Right ventricle myocardium superior (tissue), 1 donor: ENCODE data around the gene CD58. TPM values are rescaled to one million over a fixed set of nuclear protein-coding genes. Genes with fewer than 3 reads are reported as not detected.
A peak's percentile ranks its signal among the peaks of the same experiment; 100 is the strongest.

ENCODE experiments used
- ATAC-seq: fragments of 200-7000 bp; cut with Tn5 transposase; one replicate; pipeline ENCODE4 v1.9.1; 2020; ENCODE audit warnings: mild to moderate bottlenecking; ENCODE audit not compliant: poor library complexity
- DNase-seq: peaks from one replicate; pipeline ENCODE4 v3.0.0-alpha.2; 2020
- intact Hi-C: fragments of 100-400 bp; cut with DNase I; formaldehyde crosslinking; loops from one replicate; pipeline ENCODE4 v1.11.2; 2022
- total RNA-seq: library from RNA; stranded (reverse); fragmentation: NEBNext Ultra II Directional; extraction: Animal tissue kit (Norgen Biotek cat#: 25700); gene quantifications from one replicate; pipeline ENCODE4 v1.2.1, GENCODE V29; 2021
- donor health status: DM: no; HTN: yes; CAD: no; lungs with severe emphysema.

CD58 gene
- total RNA-seq, 1 donor from 2014 or later, result 31.3 TPM

DNA sequence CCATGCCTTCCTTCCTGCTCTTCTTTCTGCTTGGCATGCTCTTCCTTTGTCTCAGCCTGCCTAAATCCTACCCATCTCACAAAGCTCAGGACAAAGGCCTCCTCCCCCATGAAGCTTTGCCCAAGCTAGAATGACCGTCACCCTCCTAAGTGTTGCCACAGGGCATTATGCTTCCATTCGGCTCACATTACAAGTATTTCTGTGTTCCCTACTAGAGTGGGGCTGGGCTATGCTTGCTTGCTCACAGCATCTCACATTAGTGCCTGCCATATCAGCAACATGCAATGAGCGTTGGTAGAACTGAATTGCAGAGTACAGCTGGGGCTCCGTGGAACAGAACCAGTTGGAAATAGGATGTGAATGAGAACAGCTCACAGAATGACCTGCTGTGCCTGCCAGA, 82.8 kb downstream of the CD58 start:
- intact Hi-C loops, result loop anchor here (5.0 kb wide), 2 partner anchors 126 to 356 kb away; no protein-coding TSS in a partner anchor
- DNase-seq, result no peak
- no peak for ATAC-seq

DNA sequence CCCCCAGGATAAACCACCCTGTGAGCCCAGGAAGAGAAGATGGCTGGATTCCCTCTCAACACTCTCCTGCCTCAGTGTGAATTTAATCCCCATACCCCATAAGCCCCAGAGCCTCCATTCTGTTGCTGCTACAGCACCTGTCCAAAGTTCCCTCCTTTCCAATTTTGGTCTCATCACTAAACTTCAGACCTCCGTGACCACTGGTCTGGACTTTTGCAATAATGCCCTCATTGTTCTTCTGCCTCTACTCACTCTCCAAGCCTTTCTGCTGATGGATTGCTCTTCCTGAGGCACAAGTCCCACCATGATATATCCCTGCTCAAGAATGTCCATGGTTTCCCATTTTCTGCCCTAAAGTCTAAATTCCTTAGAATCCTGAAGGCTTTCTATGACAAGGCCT, 83.2 kb downstream of the CD58 start:
- intact Hi-C loops, result loop anchor here (5.0 kb wide), 2 partner anchors 125 to 355 kb away; no protein-coding TSS in a partner anchor
- DNase-seq (no peak), ATAC-seq (no peak)

DNA sequence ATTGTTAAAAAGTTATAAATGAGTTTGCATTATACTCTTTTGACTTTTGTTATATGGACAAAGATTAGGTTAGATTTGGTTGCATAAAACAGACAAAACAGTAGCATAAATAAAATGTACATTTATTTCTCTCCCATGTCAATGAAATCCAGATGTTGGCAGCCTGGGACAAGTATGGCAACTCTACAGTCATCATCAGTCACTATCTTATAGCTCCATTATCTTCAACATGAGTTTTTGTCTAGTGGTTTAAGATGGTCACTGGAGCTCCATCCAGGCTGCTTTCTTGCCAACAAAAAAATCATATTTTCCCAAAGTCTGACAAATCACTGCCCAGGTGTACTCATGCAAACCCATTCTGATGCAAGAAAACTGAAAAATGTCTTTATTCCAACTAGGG, 83.8 kb downstream of the CD58 start:
- intact Hi-C loops, result loop anchor here (5.0 kb wide), 2 partner anchors 125 to 355 kb away; no protein-coding TSS in a partner anchor
- ATAC-seq (no peak), DNase-seq (no peak)

DNA sequence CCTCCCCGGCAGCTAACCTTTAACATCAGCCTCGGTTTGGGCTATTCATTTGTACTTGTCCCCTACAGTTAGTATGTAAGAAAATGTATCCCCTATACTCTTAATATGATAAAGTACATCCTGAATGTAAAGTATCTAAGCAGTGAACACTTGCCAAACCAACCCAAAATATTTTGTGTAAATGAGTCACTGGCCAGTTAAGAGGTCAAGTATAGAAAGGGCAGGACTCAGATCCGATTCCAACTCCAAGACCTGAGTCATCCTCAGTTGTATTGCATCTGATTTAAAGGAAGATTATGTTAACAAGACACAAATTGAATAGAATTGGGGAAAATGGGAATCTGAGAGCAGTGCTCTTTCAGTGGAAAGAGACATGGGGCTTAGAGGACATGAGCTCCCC, 84.4 kb downstream of the CD58 start:
- intact Hi-C loops, result loop anchor here (5.0 kb wide), 2 partner anchors 124 to 354 kb away; no protein-coding TSS in a partner anchor
- DNase-seq, result no peak
- ATAC-seq, result no peak

DNA sequence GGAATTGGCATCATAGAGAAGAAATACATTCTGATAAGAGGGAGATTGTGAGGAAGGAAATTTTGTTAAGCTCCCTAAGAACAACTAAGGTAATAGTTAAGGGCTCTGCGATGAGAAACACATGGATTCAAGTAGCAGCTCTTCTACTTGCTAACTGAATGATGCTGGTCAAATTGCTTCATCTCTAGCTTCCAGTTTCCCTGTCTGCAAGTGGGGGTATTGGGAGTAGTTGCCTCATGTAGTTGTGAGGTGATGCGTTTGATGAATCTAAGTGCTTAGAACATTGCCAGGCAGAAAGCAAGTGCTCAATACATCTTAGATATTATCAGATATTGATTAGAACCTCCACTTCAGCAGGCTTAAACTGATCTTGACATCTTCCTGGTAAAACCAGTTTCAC, 84.8 kb downstream of the CD58 start:
- DNase-seq (no peak), ATAC-seq (no peak)
- intact Hi-C loops, result loop anchor here (2.0 to 5.0 kb wide), 3 partner anchors 124 to 354 kb away; no protein-coding TSS in a partner anchor

DNA sequence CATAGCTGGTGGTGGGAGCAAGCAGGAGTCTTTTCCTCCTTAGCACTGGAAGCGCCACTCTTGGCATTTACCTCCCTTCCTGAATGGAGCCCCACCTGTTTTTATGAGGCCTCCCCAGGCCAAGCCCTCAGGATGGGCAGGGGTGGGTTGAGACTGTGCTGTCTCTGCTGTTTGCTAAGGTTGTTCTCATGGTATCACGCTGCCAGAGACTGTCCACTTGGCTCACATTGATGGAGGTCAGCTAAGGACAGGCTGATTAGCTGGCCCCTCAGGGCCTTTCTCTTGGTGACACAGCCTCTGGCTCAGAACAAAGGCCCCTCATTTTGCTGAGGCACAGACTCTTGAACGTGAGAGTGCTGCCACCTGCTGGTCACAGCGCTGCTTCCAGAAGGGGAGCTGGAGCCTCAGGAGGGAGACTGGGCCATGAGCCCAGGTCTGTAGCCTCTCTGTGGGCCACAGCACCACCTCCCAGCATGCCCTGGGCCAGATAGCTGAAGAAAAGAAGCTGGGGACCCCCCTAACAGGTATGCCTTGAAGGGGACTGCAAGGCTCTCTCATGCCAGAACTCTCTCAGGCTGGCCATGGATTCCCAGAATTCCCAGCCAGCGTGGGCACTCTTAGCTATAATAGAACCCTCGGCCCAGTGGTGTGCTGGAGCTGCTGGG, 85.6 kb downstream of the CD58 start:
- intact Hi-C loops, result loop anchor here (2.0 to 5.0 kb wide), 3 partner anchors 123 to 353 kb away; no protein-coding TSS in a partner anchor
- peak; percentile 88 for ATAC-seq
- DNase-seq, result peak; percentile 95

DNA sequence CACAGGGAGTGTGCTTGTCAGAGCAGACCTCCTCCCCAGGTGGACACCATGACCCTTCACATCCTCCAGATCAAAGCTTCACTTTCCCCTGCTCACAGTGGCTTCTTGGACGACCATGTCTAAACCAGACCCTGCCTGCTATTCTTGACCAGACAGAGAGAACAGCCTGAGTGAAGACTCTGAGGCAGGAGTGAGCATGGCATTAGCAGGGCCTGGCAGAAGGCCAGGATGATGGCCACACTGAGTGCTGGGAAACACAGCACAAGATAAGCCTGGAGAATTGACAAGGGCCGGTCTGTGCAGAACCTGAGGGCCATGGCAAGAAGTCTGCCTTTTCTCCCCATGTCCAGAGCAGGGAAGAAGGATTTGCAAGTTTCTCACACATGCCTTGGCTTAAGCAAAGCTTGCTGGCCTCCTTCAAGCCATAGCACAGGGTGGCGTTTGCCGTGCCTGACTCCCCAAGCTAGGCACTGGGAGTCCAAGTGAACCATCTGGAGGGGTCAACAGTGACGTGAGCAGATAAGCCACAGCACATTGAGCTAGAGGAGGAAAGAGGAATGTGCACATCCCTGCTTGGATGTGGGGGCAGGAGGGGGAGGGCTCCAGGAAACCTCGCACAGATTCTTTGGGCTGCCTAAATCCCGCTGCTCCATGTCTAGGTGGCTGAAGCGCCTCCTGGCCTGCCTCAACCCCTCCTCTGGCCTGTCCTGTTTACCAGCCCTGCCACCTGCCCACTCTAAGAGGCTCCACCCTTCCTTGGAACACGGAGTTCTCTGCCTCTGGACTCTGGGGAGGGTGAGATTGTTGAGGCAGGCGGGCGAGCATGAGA, 87.1 kb downstream of the CD58 start:
- DNase-seq (peak; percentile 75), ATAC-seq (peak; percentile 74)
- intact Hi-C loops, result loop anchor here (2.0 kb wide), 1 partner anchor 333 kb away; no protein-coding TSS in a partner anchor

DNA sequence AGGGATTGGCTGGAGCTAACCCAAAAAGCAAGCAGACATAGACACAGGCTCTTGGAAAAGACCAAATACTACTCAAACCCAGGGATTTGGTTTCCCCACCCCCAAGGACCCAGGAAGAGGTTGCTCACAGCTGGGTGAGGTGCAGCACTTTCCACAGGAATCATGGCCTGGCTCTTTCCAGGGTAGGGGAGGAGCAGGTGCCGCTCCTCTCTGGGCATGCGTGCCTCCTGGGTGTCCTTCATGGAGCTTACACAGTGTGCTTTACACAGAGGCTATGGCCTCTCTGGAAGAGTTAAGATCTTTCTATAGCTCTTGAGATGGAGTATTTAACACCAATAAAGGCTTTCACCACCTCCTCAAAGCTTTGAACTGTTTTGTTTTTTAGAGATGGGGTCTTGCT, 88.3 kb downstream of the CD58 start:
- ATAC-seq (no peak), DNase-seq (no peak)
- intact Hi-C loops, result no loop called here

DNA sequence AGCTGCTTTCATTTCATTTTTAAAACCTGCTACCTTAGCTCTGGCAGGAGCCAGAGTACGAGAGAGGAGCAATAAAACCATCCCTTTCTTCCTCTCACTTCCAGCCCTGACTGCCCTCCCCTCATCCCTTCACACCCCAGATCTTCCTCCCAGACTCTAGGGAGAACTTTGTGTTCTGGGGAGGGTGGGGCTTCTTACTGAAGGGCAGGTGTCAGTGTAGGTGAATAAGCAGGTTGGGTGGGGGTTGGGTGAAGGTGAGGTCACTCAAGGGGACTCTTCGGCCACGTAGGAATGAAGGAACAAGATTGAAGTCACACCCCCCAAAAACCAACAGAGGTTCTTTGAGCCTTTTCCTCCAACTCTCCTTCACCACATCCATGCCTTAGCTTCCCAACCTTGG, 88.9 kb downstream of the CD58 start:
- ATAC-seq (no peak), DNase-seq (no peak)
- intact Hi-C loops, result no loop called here

DNA sequence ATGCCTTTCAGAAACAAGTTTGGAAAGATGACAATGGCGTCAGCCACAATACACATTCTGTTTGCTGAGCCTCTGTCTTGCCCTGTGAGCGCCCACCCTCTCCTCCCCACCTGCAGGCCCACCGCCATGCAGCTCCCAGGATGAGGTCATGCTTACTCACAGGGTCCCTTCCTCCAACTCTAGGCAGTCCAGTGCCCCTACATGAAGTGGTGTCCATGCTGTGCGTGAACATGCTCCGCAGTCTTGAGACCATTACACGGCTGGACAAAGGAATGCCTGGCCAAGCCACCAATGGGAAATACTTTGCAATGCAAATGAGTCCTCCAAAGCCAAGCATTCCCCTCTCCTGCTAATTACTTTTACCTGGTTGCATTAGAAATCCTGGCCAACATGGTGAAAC, 92.2 kb downstream of the CD58 start:
- no peak for DNase-seq
- ATAC-seq, result no peak
- intact Hi-C loops, result no loop called here

DNA sequence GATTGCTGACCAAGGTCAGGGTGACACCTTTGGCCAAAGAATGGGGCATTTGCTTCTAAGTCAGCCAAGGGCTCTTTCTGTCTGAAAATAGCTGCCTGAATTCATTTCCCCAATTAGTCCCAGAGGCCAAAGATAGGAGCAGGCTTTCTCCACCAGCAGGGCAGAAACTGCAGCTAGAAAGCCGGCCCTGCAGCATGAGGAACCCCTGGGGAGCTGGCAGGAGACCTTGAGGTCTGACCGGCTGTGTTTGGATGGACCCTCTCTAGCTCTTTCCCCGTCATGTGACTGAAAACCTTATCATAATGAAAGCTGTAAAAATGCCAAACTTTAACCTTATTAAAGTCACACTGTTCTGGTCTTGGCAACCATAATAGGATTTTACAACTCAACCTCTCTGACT, 93.4 kb downstream of the CD58 start:
- DNase-seq (no peak), ATAC-seq (peak; percentile 62)
- intact Hi-C loops, result no loop called here

DNA sequence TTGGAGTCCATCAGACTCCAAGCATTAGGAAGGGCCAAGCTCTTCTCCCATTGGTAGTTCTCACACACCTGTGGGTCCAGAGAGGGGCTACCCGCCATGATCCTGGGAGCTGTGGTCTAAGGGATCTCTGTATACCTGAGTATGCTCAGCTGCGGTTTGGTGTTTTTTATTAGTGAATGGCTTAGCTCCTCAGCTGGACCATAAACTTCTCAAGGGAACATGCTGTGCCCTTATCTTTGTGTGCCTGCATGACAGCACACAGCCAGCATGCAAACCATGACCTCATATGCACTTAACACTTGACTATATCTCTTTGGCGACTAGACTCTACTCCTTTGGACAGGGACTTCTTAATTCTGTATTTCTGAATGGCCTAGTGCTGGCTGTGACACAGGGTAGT, 94.5 kb downstream of the CD58 start:
- ATAC-seq, result peak; percentile 87
- intact Hi-C loops, result no loop called here
- DNase-seq, result no peak

DNA sequence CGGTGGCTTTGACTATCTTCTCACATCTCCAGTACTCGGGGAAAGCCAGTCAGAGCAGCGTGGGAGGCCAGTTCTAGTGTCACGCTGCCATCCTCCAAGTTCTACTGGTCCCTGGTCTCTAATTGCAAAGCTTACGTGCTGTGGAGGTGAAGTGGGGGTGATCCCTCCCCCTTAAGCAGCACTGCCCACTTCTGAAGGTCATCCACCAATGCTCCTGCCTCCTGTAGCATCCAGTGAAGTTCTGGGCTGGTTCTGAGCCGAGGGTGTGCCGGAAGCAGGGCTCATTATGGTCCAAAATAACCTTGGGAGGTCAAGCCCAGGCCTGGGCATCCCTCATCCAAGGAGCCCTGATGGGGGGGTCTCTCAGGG, 95.0 kb downstream of the CD58 start:
- ATAC-seq (peak; percentile 8), DNase-seq (no peak)
- intact Hi-C loops, result no loop called here

DNA sequence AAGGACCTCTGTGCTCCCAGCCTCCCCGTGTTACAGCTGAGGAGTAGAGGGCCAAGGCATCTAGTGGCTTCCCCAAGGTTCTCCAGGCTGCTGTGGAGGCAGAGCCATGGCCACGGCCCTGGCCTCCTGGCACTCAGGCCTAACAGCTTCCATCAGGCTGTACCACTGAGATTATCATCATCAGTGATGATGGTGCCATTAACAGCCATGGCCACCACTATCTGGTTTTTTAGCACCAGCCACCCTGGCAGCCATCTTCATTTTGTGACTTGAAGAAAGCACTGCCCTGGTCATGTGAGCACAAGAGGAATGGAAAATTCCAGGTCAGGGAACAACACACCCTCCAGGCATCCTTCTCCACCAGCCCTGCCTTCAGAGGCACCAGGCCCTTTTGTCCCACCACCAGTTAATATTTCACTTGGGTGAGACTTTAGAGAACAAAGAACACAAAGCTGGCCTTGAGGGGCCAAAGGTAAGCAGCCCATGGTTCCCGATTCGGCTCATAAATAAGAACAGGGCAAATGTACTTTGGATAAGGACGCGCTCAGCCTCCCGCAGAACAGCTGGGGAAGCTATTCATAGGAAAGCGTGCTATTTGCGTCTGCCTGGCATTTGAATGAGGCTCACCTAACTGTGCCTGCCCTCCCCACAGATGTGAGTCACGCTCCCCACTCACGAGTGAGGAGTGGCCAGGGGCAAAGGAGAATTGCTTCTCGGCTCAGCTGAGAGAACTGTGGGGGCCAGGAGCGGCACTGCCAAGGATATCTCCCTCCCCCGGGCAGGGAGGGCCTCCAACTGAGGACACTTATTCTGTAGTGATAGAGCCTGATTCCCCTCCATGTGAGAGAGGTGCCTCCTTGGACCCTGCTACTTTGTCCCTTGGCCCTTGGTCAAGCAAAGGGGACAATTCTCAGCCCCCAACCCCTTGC, 95.6 kb downstream of the CD58 start:
- DNase-seq (peak; percentile 58), ATAC-seq (peak; percentile 74)
- intact Hi-C loops, result loop anchor here (5.0 kb wide), 1 partner anchor 53 kb away; no protein-coding TSS in a partner anchor

DNA sequence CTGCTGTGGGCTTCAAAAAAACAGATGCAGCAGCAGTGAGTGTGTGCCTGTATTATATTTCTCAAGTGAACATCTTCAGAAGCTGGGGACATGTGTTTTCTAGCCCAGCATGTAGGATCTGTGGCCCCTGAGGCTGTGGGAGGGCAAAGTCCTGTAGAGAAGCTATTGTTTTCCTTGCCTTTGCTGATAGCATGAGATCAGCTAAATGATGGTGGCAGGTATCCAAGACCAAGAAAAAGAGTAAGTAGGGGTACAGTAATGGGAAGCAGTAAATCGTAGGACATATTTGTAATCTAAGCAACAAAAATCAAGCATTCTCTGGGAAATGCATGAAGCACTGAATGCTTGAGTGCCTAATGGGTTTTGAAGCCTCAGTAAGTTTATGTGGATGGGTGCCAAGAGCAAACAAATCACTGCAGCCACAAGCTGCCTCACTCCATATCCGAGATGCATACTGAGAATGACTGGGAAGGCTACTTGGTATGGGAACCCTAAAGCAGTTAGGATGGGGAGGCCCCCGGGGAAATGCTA, 98.3 kb downstream of the CD58 start:
- intact Hi-C loops, result loop anchor here (5.0 kb wide), 1 partner anchor 50 kb away; no protein-coding TSS in a partner anchor
- ATAC-seq (no peak), DNase-seq (no peak)

DNA sequence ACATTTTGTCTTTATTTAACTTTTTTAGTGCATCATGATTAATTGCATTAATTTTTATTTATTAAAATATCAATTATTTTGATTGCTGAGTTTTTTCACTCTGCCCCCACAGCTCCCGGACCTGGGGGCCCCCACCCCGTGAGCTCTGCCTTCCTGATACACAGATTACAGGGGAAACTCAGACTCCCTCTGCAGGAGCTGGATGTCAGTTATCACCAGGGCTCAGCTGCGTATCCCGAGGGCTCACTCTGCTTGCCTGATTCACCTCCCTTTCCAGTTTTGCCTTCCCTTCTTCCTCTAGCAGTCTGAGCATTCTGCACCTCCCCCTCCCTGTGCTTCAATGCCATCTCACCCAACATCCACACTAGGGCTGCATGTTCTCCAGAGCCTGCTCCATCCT, 99.6 kb downstream of the CD58 start:
- intact Hi-C loops, result loop anchor here (5.0 kb wide), 1 partner anchor 49 kb away; no protein-coding TSS in a partner anchor
- no peak for DNase-seq
- no peak for ATAC-seq

DNA sequence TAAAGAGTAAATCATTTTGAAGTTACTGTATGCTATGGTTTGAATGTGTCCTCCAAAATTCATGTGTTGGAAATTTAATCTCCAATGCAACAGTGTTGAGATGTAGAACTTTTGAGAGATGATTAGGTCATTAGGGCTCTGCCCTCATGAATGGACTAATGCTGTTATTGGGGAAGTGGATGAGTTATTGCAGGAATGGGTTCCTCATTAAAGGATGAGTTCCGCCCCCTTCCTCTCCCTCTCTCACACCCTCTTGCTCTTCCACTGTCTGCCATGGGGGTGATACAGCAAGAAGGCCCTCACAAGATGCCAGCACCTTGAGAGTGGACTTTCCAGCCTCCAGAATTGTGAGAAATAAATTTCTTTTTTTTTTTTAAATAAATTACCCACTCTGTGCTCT, 100.2 kb downstream of the CD58 start:
- DNase-seq (no peak), ATAC-seq (no peak)
- intact Hi-C loops, result loop anchor here (5.0 kb wide), 1 partner anchor 48 kb away; no protein-coding TSS in a partner anchor

DNA sequence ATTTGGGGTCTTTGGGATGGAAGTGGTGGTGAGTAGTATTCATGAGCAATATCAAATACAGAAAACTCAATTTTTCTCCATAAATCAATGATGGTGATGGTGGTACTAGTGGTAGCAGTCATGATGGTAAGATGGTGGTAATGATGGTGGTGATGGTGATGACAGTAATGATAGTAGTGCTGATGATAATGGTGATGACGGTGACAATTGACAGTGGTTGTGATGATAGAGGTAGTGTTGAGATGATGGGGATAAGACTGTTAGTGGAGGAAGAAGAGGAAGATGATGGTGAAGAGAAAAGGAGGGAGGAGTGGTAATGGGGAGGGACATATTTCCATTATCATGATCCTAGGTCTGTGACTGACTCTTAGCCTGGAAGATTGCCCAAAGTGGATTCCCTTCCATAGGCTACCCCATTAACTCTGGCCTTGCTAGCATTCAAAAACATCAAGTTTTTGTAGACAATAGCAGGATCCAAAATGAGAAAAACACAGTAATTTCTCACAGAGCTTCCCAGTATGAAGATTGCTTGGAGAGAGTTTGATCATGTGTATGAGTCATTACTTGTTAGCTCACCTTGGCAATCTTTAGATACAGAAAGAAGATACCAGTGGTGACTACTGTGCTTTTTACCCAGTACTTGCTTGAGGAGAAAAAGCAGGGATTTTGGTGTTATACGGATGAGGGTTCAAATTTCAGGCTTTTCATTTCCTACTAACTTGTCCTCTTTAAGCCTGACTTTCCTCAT, 103.8 kb downstream of the CD58 start:
- intact Hi-C loops, result no loop called here
- DNase-seq (no peak), ATAC-seq (no peak)
